K562 (cell line): ENCODE results near the gene PRICKLE4.
A peak's percentile ranks its signal among the peaks of the same experiment; 100 is the strongest.

ENCODE experiments used
- BMI1 ChIP-seq: fragments of 150-350 bp; IDR thresholded peaks from 2 replicates; pipeline ENCODE4 v1.6.1; 2014; ENCODE audit warnings: low read length
- GABPA ChIP-seq: fragments of 200-800 bp; sonication (Bioruptor generic); conservative IDR thresholded peaks from 2 replicates; pipeline ENCODE4 v1.6.1; 2016; ENCODE audit warnings: low read depth, missing genetic modification characterization, missing compliant biosample characterization
- MYNN ChIP-seq, 2 experiments: sonication (generic); formaldehyde crosslinking in 1 of 2; IDR thresholded peaks; 2 replicates each; pipeline versions ENCODE4 v1.5.0 to v1.6.1; 2016 to 2020; ENCODE audit warnings: antibody characterized with exemption in 1 of 2, missing genetic modification reagents in 1 of 2
- TARDBP ChIP-seq: fragments of 450-650 bp; IDR thresholded peaks from 2 replicates; pipeline ENCODE4 v1.6.1; 2016
- TF ChIP-seq, protein P1 (sequence below), 3 experiments: IDR thresholded peaks in 2 of 3; conservative IDR thresholded peaks in 1 of 3; 2 replicates each; pipeline ENCODE4 v1.5.1; 2011 to 2012; ENCODE audit warnings: low read length in 3 of 3, mild to moderate bottlenecking in 3 of 3, control low read depth in 2 of 3, improper control_type of control experiment in 1 of 3, inconsistent platforms in 1 of 3, low read depth in 1 of 3, mixed read lengths in 1 of 3, moderate library complexity in 1 of 3; ENCODE audit not compliant: insufficient read depth in 2 of 3
- TF ChIP-seq, protein P2 (sequence below): sonication (generic); formaldehyde crosslinking; IDR thresholded peaks from 2 replicates; pipeline ENCODE4 v1.8.1; 2022; ENCODE audit warnings: missing genetic modification reagents

DNA sequence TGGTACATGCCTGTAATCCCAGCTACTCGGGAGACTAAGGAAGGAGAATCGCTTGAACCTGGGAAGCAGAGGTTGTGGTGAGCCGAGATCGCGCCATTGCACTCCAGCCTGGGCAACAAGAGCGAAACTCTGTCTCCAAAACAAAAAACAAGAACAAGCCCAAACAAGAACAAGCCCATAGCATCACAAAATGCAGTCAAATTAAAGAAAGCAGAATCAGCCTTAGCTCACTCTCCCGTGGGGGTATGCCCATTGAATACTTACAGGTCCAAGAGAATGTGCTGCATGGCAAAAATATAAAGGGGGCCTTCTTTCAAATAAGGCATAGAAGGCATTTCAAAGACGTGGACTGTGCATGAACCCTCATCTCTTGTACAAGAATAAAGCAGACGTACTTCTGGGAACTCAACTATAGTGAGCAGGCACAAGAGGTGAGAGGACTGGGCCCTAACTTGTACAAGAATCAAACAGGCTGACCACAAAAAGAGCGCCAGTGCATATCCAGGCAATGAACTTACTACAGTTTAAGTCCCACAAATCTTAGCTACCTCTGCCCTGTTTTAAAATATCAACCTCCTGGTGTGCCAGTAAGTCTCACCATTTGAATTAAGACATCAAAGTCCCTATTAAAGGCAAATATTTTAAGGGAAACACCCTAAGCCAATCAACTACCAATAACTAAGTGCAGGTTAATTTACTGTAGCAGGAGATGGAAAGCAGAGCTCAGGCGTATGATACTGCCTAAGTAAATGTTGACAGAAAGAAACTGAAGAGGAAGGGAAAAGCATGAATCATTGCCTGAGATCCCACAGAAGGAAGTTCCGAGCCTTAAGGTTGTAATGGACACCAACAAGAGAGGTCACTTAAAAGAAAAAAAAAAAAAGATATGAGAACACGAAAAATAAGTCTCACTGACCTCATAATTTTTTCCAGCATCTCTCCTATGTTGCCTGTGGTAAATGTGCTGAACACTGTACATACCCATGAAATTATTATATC, 44.3 kb downstream of the PRICKLE4 start:
- TF ChIP-seq MYNN (IDR thresholded peaks at IDR 0.05) (no peak), MYNN (CRISPR knock-in tag; IDR thresholded peaks at IDR 0.05) (0 out of 2 replicates have a peak, but pooled peaks have one; percentile 11), TARDBP (no peak), BMI1 (no peak), GABPA (no peak)
- TF ChIP-seq, protein P1, sequence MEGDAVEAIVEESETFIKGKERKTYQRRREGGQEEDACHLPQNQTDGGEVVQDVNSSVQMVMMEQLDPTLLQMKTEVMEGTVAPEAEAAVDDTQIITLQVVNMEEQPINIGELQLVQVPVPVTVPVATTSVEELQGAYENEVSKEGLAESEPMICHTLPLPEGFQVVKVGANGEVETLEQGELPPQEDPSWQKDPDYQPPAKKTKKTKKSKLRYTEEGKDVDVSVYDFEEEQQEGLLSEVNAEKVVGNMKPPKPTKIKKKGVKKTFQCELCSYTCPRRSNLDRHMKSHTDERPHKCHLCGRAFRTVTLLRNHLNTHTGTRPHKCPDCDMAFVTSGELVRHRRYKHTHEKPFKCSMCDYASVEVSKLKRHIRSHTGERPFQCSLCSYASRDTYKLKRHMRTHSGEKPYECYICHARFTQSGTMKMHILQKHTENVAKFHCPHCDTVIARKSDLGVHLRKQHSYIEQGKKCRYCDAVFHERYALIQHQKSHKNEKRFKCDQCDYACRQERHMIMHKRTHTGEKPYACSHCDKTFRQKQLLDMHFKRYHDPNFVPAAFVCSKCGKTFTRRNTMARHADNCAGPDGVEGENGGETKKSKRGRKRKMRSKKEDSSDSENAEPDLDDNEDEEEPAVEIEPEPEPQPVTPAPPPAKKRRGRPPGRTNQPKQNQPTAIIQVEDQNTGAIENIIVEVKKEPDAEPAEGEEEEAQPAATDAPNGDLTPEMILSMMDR (IDR thresholded peaks at IDR 0.05 in 2 of 3, conservative IDR thresholded peaks at IDR 0.05 in 1 of 3; ENCODE audit: insufficient read depth in 2 of 3, low read depth in 1 of 3, low read length in 3 of 3) = no peak
- TF ChIP-seq, protein P2, sequence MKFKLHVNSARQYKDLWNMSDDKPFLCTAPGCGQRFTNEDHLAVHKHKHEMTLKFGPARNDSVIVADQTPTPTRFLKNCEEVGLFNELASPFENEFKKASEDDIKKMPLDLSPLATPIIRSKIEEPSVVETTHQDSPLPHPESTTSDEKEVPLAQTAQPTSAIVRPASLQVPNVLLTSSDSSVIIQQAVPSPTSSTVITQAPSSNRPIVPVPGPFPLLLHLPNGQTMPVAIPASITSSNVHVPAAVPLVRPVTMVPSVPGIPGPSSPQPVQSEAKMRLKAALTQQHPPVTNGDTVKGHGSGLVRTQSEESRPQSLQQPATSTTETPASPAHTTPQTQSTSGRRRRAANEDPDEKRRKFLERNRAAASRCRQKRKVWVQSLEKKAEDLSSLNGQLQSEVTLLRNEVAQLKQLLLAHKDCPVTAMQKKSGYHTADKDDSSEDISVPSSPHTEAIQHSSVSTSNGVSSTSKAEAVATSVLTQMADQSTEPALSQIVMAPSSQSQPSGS (CRISPR knock-in tag) = no peak
